Activated T-helper 1 cell treated with anti-CD3 and anti-CD28 coated beads, Interleukin-2, amount 50 U/mL, for 16 hours (primary cell): Measurements from ENCODE around the gene SDK1.

ENCODE experiments used
- DNase-seq, 2 donors: peaks; one replicate each; pipeline ENCODE4 v3.0.0-alpha.2; 2020; ENCODE audit warnings: low read depth in 1 of 2, low spot score in 1 of 2

The SDK1 gene

DNA sequence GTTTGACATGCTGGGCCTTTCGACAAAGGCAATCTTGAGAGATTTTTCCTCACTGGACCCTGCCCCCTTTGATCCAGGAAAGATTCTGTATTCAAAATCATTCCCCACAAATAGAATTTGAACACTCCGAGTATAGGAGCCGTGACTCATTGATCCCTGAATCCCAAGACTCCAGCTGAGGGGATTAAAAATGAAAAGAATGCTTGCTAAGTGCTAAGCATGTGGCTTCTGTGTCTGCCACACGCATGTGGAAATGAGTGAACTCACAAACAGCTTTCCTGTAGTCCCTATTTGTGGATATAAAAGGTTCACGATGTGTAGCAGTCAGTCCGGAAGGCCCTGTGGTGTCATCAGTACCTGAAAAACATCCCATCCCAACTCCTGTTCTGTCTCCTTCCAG, 674.3 kb downstream of the SDK1 start:
- no peak for DNase-seq

DNA sequence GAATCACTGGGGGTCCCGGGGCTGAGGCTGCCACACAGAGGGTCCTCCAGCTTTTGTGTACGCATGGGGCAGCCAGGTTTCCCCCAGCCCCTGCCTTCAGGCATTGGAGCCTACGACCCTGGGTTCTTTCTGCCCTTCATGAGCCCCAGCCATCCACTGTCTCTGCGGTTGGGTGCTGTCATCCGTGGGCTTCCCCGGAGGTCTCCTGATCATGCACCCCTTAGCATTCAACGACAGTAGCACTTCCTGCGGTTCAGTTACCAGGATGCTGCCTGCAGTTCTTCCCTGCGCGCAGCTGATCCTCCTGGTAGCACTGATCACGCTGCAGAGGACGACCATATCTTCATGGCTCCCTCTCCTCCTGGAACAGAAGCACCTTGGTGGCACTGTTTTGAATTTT, 676.3 kb downstream of the SDK1 start:
- no peak for DNase-seq

DNA sequence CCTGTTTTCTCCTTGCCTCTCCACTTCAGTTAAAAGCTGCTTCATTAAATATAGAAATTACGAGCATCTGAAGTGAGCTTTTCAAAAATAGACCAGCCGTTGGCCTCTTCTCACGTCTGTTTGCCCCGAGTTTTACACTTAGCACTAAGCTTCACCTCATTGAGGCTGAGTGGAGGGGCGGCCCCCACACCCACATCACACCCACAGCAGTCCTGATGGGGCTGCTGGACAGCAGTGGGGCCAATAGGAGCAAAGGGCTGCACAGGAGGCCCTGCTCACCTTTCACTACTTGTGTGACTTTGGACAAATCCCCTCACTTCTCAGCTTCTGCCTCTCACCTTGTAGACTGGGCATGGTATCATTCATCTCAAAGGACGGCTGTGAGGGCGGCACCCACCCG, 677.8 kb downstream of the SDK1 start:
- DNase-seq: no peak

DNA sequence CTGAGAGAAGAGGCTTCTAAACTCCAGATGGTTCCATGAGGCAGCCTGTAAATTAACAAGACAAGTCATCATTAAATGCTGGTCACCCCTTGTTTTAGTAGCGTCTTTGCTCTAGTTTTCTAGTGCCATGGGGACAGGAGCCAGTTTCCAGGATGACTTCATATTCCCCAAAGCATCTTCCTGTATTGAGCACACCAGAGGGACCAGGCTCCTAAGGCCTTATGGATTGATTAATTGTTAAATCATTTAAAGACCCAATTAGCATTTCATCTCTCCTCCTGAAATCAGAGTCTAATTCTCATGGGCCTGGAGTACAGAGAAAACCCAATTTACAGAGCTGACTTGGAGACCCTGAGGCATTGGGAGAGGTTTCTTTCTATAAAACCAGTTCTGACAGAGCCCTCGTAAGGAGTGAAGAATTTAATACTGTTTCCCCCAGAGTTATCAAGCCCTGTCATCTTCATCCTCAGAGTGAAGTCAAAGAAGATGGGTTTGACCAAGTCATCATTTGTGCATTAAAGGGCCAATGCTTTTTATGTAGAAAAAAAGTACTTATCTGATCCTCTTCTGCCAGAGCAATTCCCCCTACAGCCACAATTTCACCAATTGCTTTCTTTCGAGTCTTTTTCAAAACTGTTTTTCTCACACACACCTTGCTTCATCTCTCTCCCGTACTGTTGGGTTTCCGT, 678.7 kb downstream of the SDK1 start:
- DNase-seq: no peak

DNA sequence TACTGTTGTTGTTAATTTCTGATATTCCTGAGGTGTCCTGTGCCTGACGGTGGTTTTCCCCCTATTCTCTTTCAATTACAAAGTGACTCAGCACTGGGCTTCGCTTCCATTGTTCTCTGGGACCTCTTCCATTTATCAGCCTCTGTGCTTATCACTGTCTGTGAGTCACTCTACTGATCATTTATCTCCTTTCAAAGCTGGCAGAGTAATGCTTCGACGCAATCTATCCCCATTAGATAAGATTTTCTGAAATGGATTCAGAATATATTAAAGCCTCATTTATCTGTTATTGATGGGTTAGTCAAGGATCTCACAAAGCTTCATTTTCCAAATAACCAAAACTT, 679.2 kb downstream of the SDK1 start:
- DNase-seq: no peak

DNA sequence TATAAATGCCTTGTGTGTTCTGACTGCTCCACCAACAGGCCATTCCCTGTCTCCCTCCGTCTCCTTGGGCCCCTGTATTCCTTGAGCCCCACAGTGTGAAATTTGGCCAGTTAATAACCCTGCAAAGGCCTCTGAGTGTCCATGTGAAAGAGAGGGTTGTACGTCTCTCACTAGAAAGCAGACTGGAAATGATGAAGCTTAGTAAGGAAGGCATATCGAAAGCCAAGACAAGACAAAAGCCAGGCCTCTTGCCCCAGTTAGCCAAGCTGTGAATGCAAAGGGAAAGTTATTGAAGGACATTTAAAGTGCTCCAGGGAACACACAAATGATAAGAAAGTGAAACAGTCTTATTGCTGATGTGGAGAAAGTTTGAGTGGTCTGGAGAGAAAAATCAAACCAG, 680.2 kb downstream of the SDK1 start:
- DNase-seq: no peak

DNA sequence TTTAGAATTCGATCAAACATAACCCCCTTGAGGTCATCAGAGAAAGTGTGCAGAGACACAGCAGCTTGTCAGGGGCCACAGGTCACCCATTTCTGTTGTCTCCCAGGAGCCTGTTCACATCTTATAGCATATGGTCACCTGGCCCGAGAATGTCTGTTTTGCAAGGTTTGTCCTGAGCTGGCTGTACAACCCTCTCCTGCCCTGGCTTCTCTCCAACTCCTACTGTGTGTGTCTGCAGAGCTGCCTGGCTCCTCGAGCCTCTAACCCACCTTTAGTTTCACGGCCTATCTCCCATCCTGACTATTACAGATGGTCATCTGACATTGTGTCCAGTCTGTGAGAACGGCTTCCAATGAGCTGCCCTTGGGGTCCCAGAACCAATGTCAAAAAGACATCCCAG, 683.4 kb downstream of the SDK1 start:
- no peak for DNase-seq

DNA sequence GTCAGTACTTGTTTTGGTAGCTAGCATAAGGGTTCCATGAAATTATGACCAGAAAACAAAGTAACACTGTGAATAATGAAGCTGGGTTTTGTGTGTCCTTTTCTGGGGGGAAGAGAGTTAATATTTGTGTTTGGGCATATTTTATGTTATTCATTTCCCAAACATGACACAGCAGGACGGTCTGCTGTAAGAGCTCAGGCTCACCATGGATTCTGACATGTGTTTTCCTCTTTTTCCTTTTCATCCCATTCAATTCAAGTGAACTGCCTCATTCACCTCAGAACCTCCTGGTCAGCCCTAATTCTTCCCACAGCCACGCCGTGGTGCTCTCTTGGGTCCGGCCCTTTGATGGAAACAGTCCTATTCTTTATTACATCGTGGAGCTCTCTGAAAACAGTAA, 685.9 kb downstream of the SDK1 start:
- DNase-seq: no peak

DNA sequence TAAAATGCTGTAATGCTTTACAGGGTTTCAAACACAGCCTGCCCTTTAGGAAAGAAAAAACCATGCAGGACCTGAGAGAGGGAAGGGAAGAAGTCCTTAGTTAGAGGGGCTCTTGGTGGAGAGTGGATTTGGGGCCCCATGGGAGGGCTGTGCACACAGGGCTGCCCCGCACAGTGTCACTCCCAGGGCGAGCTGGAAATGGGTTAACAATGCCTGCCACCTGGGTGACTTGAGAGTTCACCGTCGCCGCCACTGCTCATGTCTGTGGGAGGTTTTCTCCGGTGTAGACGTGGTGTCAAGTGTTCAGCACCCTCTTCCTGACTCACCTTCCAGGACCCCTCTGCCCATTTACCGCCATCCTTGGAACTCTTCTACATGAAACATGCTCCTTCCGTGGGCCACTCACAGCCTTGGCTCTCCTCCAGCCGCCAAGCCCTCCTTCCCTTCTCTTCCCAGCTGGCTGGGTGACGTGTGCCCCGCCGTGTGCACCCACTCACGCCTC, 686.4 kb downstream of the SDK1 start:
- DNase-seq: no peak

DNA sequence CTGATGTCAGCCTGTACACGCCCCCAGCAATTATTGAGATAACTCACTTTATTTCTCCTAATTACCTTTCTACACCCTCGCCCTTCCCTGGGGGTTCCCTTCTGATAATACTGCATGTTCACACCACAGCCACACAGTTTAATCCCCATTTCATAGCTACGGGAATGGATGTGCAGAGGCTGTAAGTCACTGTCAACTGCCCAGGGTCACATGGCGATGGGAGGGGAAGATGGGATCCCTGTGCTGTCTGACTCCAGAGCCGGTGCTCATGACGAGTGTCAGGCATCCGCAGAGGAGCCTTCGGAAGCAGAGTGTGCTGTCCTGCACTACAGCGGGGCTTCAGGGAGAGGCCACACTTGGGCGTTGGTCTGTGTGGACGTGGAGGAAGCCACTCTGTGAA, 688.7 kb downstream of the SDK1 start:
- DNase-seq: no peak

DNA sequence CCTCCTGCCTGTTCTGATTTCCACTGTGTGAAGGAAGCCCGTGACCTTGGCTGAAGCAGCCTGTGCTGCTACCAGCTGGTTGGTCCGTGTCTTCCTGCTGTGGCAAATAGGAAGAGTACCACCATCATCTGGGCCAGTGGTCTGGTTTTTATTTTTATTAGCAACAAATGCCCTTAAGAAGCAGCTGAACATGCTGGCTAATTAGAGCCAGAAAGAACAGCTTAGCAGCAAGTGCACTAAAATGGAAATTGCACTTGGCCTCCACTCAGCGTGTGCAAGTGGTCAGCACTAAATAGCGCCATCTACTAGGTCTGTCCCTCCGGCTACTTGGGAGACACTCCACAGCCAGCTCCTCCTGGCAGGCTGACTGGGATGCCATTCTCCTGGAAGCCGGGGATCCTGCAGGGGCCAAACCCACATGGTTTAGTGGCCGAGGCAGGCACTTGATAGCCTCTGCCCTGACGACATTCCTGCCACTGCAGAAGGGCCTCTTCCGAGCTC, 690.7 kb downstream of the SDK1 start:
- no peak for DNase-seq

DNA sequence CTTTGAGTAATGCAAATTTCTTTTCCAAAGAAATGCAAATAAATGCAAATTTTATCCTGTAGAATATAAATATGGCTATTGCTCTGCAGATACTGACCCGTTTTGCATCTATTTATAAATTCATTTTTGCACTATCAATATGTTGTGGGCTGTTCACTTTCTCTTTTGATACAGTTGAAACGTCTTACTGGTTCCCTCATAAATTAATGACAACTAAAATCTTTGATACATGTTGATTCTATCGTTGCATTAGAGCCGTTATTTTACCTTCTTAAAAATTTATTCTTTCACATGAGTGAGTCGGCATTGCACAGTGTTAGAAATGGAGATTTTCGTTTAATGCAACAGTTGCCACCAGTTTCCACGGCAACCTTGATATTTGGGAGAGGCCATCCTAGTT, 691.8 kb downstream of the SDK1 start:
- DNase-seq: no peak

DNA sequence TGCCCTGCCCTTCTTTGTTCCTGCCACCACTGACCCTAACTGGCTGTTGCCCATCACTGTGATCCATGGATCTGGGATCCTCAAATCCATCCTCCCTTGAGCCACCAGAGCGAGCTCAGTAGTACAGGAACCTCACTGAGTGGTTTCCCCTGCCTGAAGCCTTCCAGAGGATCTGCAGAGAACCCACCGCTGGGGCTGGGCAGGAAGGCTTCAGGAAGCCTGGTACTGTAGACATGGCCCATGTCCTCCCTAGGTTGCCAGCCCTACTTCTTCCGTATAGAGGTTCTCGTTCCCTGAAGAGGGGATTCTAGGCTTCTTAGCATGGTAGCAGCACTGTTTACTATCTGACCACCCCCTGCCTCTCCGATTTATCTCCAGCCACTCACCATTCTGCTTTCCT, 693.7 kb downstream of the SDK1 start:
- DNase-seq: no peak

DNA sequence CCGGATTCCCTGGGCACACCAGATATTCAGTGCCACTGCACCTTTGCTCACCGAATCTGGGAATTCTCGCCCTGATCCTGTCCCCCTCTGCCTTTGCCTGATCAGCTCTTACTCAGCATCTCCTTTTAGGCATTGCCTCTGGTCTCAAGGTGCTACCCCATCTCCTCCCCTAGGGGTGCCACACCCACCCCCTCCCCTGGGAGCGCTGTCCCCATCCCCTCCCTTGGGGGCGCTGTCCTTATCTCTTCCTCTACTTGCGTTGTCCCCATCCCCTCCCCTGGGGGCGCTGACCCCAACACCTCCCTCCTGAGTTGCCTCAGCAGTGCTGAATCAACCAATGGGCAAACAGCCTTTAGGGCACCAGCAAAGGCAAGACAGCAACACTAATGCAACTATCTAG, 694.1 kb downstream of the SDK1 start:
- no peak for DNase-seq

DNA sequence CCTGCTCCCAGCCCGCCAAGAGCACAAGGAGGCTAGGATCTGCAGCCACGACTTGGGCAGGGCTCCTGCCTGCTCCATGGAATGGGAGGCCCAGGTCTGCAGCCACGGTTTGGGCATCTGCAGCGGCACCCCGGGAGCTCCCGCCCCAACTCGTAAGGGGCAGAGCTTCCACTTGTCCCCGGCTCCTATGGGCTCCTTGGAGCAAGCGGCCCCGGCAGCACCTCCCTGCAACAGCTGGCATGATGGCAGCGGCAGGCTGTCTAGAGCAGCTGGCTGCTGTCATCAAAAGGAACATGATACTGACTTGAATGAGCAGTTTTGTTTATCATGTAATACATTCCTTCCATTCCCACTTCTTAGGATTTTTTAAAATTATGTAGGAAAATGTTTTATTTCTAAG, 697.0 kb downstream of the SDK1 start:
- DNase-seq: no peak

DNA sequence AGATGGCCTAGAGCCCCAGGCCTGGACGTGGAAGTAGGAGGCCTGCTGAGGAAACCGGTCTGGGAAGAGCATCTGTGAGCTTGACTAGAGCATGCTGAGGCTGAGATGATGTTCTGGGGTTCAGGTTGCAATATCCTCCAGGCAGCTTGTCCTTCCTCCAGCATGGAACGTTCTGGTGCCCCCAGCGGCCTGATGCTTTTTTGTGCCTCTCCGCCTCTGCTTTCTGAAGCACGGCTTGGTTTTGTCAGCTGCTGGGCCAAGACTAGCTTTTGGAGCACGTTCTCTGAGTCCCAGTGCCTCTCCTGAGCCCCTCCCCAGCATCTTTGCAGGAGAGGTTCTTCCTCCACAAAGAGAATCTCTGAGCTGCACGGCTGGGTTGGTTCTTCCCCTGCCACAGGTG, 699.1 kb downstream of the SDK1 start:
- DNase-seq: no peak

DNA sequence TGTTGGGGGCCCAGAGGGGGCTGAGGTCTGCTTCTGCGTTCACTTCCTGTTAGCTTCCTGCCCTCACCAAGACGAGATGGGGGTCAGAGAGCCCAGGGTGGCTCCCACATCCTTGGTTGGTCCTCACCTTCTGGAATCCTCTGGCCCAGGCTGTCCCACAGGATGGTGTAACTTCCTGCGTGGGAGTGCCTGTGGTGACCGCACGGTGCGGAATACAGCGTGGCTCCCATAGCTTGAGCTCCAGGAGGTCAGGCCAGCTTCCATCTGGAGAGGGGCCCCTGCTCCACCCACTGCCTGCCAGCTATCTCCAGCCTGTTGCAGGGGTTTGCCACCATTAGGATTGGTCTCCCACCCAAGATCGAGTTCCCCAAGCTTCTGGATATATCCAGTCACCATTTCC, 699.9 kb downstream of the SDK1 start:
- no peak for DNase-seq

DNA sequence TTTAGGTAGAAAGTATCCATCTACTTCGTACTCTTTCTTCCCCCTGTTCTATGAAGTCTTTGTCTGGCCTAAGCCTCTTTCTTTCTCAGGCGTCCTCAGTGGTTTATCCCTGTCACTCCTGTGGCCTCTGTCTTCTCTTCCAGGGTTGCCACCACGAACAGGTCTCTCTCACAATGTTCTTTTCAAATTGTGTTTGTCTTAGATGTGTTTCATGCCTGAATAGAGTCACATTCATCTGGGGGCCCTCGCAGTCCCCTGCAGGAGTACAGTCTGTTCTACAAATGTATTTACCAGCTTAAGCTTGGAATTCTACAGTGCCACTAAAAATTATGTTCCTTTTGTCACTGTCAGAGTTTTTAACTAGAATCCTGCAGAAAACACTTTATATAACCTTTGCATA, 700.7 kb downstream of the SDK1 start:
- DNase-seq: no peak

DNA sequence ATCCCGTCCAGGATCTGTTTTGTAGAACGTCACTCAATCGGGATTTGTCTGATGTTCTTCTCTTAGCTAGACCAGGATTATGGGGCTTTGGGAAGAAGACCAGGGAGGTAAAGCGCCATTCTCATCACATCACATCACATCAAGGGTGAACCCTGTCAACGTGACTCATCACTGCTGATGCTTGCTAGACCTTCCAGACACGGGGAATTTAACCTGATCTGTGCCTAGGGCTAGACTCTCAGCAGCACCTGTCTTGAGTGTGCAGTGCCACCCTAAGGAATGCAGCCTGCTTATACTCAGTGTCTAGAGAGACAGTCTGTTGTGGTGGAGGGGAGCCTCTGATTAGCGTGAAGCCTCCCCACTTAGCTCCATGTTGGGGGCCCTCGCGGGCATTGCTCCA, 702.5 kb downstream of the SDK1 start:
- DNase-seq: no peak

DNA sequence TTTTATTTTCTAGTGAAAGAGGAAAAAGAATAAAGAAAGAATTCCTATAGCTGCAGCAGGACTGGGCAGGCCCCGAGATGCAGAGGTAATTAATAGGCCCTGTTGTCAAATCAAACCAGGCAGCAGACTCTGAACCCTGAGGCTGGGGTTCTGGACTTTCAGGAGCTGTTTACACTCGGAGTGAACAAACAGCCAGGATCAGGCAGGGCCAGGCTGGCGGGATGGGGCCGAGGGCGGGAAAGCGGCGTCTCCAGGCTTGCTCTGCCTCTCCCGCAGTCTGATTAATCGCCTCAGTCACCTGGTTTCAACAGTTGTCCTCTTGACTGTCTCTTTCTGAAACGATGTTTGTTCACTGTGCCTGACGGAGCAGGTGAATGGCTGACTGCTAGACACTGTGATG, 705.6 kb downstream of the SDK1 start:
- no peak for DNase-seq

DNA sequence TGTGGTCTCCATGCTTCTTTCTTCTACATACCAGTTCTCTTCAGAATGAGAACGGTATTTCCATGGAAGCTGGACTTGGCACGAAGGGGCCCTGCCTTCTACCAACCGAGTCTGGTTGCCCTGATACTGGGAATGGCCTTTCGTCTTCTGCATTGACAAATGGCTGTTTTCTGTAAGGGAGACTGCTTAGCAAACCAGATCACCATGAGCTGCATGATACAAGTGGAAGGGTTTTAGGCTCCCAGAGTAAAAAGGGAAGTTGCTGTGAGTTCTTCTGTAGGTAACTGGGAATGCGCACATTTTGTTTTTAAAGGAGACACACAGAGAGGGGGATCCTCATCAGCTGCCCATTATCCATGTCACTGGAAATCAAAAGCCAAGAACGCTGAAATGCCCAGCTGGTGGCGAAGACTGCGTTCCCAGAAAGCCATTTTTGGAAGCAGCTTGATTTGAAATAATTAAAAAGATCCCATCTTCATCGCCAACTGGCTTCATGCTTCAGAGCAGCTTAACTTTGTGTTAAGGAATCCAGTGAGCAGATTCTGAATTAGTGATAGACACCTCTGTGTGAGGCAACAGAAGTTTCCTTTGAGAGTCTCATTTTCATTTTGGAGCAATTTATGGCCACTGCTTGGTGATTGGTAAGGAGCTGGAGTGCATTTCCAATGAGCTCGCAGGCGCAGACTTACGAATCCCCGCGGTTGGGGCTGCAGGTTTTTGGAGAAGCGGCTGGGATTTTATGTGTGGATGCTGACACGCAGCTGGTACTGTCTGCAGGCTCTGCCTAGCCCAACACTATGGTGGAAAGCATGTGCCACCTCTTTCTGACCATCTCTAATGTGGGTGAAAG, 708.4 kb downstream of the SDK1 start:
- no peak for DNase-seq

DNA sequence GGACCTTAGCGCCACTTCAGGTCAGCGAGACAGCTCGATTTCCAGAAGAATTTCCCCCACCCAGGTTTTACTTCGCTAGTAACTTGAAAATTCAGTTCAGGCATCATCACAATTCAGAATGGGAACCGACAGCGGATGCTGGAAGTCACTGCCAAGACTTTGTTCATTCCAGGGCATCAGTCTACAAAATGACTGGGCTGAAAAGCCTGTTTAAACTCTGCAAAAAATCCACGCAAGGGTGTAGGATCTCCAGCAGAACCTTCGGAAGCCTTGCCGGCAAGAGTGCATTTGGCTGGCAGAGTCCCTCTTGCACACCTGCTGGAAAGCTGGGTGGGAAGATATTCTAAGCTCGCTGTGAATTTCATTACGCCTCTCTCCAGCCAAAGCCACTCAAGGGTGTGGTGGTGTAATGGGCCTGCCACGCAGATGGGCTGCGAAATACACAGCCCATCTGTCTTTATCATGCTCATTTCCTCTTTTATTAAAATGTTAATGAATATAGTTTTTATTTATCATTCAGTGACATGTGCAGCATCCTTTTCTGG, 709.1 kb downstream of the SDK1 start:
- DNase-seq: no peak
